ENCODE data around the gene APLF. TPM values are rescaled to one million over a fixed set of nuclear protein-coding genes. Genes with fewer than 3 reads are reported as not detected.

Gene APLF
- total and polyA plus RNA-seq, 2 experiments from 2014 or later, result 3.0 to 3.7 TPM

- TF ChIP-seq EZH2 (IDR thresholded peaks at IDR 0.05; ENCODE audit: low read depth, unreplicated experiment), result no peak
- TF ChIP-seq POLR2AphosphoS5 (IDR thresholded peaks at IDR 0.05; ENCODE audit: low read depth), result no peak
- no peak for TF ChIP-seq NANOG (IDR thresholded peaks at IDR 0.05; ENCODE audit: borderline replicate concordance)
- no peak for TF ChIP-seq ZNF331 (CRISPR knock-in tag; IDR thresholded peaks at IDR 0.05; ENCODE audit: low read depth)
These were observed 106.9 kb downstream of the APLF start (continued) for GRCh38 chr2:68574202-68574791.

GRCh38 chr2:68577183-68577582 is 109.8 kb downstream of the APLF start:
- Mint-ChIP-seq H3K36me3 (ENCODE audit: low read depth) (peaks cover 4% of the 10 kb centered on the region; the same call in 2 of the 3 replicates), H3K4me3 (no peak overlapping the region), H3K4me1 (no peaks in the 10 kb centered on the region), H3K27ac (no peak overlapping the region), H3K9me3 (no peaks in the 10 kb centered on the region), H3K27me3 (ENCODE audit: insufficient read depth, low read depth, poor library complexity) (no peaks in the 10 kb centered on the region)
- ATAC-seq (no peak), DNase-seq (ENCODE audit: low spot score) (no peak)
- Histone ChIP-seq H3F3A (replicated peaks; ENCODE audit: low read depth) (no peaks in the 10 kb centered on the region), H3K4me3 (no peak overlapping the region), H3K4me2 (no peak overlapping the region), H3K36me3 (ENCODE audit: insufficient read depth) (no peaks in the 10 kb centered on the region), H3K79me2 (replicated peaks; ENCODE audit: insufficient read depth) (no peaks in the 10 kb centered on the region), H4K20me1 (replicated peaks; ENCODE audit: insufficient read depth) (no peaks in the 10 kb centered on the region), H3K27ac (ENCODE audit: low read depth) (no peak overlapping the region), H2AFZ (no peak overlapping the region), H3K4me1 (ENCODE audit: insufficient read depth) (no peaks in the 10 kb centered on the region), H3K9me2 (ENCODE audit: insufficient read depth) (no peaks in the 10 kb centered on the region), H3K27me3 (ENCODE audit: insufficient read depth) (no peaks in the 10 kb centered on the region)
- TF ChIP-seq, protein P1, sequence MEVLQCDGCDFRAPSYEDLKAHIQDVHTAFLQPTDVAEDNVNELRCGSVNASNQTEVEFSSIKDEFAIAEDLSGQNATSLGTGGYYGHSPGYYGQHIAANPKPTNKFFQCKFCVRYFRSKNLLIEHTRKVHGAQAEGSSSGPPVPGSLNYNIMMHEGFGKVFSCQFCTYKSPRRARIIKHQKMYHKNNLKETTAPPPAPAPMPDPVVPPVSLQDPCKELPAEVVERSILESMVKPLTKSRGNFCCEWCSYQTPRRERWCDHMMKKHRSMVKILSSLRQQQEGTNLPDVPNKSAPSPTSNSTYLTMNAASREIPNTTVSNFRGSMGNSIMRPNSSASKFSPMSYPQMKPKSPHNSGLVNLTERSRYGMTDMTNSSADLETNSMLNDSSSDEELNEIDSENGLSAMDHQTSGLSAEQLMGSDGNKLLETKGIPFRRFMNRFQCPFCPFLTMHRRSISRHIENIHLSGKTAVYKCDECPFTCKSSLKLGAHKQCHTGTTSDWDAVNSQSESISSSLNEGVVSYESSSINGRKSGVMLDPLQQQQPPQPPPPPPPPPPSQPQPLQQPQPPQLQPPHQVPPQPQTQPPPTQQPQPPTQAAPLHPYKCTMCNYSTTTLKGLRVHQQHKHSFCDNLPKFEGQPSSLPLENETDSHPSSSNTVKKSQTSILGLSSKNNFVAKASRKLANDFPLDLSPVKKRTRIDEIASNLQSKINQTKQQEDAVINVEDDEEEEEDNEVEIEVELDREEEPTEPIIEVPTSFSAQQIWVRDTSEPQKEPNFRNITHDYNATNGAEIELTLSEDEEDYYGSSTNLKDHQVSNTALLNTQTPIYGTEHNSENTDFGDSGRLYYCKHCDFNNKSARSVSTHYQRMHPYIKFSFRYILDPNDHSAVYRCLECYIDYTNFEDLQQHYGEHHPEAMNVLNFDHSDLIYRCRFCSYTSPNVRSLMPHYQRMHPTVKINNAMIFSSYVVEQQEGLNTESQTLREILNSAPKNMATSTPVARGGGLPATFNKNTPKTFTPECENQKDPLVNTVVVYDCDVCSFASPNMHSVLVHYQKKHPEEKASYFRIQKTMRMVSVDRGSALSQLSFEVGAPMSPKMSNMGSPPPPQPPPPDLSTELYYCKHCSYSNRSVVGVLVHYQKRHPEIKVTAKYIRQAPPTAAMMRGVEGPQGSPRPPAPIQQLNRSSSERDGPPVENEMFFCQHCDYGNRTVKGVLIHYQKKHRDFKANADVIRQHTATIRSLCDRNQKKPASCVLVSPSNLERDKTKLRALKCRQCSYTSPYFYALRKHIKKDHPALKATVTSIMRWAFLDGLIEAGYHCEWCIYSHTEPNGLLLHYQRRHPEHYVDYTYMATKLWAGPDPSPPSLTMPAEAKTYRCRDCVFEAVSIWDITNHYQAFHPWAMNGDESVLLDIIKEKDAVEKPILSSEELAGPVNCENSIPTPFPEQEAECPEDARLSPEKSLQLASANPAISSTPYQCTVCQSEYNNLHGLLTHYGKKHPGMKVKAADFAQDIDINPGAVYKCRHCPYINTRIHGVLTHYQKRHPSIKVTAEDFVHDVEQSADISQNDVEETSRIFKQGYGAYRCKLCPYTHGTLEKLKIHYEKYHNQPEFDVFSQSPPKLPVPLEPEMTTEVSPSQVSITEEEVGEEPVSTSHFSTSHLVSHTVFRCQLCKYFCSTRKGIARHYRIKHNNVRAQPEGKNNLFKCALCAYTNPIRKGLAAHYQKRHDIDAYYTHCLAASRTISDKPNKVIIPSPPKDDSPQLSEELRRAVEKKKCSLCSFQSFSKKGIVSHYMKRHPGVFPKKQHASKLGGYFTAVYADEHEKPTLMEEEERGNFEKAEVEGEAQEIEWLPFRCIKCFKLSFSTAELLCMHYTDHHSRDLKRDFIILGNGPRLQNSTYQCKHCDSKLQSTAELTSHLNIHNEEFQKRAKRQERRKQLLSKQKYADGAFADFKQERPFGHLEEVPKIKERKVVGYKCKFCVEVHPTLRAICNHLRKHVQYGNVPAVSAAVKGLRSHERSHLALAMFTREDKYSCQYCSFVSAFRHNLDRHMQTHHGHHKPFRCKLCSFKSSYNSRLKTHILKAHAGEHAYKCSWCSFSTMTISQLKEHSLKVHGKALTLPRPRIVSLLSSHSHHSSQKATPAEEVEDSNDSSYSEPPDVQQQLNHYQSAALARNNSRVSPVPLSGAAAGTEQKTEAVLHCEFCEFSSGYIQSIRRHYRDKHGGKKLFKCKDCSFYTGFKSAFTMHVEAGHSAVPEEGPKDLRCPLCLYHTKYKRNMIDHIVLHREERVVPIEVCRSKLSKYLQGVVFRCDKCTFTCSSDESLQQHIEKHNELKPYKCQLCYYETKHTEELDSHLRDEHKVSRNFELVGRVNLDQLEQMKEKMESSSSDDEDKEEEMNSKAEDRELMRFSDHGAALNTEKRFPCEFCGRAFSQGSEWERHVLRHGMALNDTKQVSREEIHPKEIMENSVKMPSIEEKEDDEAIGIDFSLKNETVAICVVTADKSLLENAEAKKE (CRISPR knock-in tag; IDR thresholded peaks at IDR 0.05), result no peak
- TF ChIP-seq ZNF114 (CRISPR knock-in tag; IDR thresholded peaks at IDR 0.05) (no peak), EZH2phosphoT487 (IDR thresholded peaks at IDR 0.05; ENCODE audit: unreplicated experiment) (no peak), CREB1 (CRISPR knock-in tag; IDR thresholded peaks at IDR 0.05; ENCODE audit: low read depth) (no peak), STAT1 (IDR thresholded peaks at IDR 0.05; ENCODE audit: unreplicated experiment) (no peak), ZNF331 (CRISPR knock-in tag; IDR thresholded peaks at IDR 0.05; ENCODE audit: low read depth) (no peak), EZH2 (IDR thresholded peaks at IDR 0.05; ENCODE audit: low read depth, unreplicated experiment) (no peak), JUNB (IDR thresholded peaks at IDR 0.05; ENCODE audit: unreplicated experiment) (no peak), CTCF (conservative IDR thresholded peaks at IDR 0.05; ENCODE audit: low read depth in 2 of 2) (no peak), NANOG (IDR thresholded peaks at IDR 0.05; ENCODE audit: borderline replicate concordance) (no peak)
- TF ChIP-seq, protein P2, sequence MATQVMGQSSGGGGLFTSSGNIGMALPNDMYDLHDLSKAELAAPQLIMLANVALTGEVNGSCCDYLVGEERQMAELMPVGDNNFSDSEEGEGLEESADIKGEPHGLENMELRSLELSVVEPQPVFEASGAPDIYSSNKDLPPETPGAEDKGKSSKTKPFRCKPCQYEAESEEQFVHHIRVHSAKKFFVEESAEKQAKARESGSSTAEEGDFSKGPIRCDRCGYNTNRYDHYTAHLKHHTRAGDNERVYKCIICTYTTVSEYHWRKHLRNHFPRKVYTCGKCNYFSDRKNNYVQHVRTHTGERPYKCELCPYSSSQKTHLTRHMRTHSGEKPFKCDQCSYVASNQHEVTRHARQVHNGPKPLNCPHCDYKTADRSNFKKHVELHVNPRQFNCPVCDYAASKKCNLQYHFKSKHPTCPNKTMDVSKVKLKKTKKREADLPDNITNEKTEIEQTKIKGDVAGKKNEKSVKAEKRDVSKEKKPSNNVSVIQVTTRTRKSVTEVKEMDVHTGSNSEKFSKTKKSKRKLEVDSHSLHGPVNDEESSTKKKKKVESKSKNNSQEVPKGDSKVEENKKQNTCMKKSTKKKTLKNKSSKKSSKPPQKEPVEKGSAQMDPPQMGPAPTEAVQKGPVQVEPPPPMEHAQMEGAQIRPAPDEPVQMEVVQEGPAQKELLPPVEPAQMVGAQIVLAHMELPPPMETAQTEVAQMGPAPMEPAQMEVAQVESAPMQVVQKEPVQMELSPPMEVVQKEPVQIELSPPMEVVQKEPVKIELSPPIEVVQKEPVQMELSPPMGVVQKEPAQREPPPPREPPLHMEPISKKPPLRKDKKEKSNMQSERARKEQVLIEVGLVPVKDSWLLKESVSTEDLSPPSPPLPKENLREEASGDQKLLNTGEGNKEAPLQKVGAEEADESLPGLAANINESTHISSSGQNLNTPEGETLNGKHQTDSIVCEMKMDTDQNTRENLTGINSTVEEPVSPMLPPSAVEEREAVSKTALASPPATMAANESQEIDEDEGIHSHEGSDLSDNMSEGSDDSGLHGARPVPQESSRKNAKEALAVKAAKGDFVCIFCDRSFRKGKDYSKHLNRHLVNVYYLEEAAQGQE (IDR thresholded peaks at IDR 0.05; ENCODE audit: unreplicated experiment), result no peak
- TF ChIP-seq, protein P3, sequence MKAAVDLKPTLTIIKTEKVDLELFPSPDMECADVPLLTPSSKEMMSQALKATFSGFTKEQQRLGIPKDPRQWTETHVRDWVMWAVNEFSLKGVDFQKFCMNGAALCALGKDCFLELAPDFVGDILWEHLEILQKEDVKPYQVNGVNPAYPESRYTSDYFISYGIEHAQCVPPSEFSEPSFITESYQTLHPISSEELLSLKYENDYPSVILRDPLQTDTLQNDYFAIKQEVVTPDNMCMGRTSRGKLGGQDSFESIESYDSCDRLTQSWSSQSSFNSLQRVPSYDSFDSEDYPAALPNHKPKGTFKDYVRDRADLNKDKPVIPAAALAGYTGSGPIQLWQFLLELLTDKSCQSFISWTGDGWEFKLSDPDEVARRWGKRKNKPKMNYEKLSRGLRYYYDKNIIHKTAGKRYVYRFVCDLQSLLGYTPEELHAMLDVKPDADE (IDR thresholded peaks at IDR 0.05), result no peak
